Activated CD8-positive, alpha-beta memory T cell treated with anti-CD3 and anti-CD28 coated beads, Interleukin-2, amount 50 U/mL, for 24 hours (primary cell): ENCODE results near the gene VSIG8.

Experiments used
- DNase-seq: peaks from one replicate; pipeline ENCODE4 v3.0.0-alpha.2; 2020; ENCODE audit errors: extremely low read depth

VSIG8 gene

GRCh38 chr1:159829822-159830465 is 32.5 kb downstream of the VSIG8 start:
- no peak for DNase-seq

GRCh38 chr1:159829273-159829634 is 33.2 kb downstream of the VSIG8 start:
- no peak for DNase-seq

DNA sequence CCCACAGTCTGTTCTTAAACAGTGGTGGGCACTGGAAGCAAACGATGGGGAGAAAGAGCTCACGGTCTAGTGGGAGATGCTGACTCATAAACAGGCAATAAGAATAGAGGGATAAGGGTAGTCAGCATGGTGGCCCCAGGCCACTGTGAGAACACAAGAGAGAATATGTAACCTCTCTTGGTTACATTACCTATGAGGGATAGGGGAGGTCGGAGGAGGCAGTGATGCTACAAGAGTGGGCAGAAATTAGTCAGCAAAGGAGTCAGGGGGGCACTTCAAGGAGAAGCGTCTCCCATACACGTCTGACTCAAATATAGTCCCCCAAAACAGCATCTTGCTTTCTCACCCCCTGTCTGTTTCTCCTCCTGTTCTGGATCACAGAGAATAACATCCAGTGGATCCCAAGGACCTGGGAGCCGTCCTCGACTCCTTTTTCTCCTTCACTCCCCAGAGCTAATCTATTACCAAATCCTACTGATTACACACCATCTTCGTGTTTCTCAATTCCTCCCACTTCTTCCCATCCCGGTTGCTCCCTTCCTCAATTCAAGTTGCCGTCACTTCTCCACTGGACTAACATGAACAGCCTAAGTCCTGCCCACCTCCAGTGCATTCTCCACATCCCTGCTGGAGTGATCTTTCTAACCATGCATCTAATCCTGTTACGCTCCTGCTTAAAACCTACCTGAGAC is 33.7 kb downstream of the VSIG8 start:
- DNase-seq, result no peak

- no peak for DNase-seq
Measured at GRCh38 chr1:159828176-159828575, 34.3 kb downstream of the VSIG8 start.

GRCh38 chr1:159827549-159827948 is 34.9 kb downstream of the VSIG8 start:
- DNase-seq, result no peak

- no peak for DNase-seq
Measured at GRCh38 chr1:159827102-159827490, 35.4 kb downstream of the VSIG8 start.

GRCh38 chr1:159826441-159827101 is 35.9 kb downstream of the VSIG8 start, which contains the start of gene SLAMF8:
TSS of gene SLAMF8 (plus strand) at chr1:159826873. CDS start at chr1:159826899, 26 bp downstream.
- DNase-seq, result peak; percentile 20

DNA sequence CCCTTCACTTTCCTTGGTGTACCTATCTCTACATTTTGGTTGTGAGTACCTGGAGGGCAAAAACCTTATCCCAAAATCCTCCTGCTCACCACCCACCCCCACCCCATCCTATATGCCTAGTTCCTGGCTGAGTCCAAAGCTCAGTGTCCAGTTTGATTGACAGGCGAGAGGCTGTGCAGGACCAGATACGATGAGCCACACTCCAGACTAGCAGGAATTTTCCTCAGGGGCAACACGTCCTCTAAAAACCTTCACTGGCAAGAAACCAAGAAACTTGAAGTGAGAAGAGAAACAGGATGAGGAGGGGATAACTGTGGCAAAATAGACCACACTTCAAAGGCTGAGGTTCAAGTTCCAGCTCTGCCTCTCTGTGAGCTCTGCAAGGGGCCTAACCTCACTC is 36.9 kb downstream of the VSIG8 start:
- DNase-seq, result no peak

- DNase-seq, result no peak
Measured at GRCh38 chr1:159823406-159823805, 39.1 kb downstream of the VSIG8 start.

- DNase-seq, result no peak
Measured at GRCh38 chr1:159821171-159821867, 41.1 kb downstream of the VSIG8 start.

DNA sequence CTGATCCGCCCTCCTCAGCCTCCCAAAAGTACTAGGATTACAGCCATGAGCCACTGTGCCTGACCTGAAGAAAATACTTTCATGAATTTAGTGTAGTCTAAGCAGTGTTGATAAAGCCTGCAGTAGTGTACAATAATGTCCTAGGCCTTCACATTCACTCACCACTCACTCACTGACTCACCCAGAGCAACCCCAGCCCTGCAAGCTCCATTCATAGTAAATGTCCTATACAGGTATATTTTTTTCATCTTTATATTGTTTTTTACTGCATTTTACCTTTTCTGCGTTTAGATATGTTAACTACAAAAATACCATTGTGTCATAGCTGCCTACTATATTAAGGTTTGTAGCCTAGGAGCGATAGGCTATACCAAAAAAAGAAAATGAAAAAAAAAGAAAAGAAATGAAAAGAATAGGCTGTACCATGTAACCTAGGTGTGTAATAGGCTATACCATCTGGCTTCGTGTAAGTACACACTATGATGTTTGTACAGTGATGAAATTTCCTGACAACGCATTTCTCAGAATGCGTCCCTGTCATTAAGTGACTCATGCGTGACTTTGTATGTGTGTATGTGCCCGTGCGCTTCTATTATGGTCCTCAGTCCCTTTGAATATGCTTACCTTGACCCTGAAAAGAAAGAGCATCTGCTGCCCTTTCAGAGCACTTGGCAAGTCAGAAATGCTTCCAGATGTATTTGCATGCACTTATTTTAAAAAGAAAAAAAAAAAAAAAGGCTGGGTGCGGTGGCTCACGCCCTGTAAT is 45.0 kb downstream of the VSIG8 start:
- DNase-seq, result no peak

GRCh38 chr1:159815926-159816325 is 46.5 kb downstream of the VSIG8 start:
- DNase-seq, result no peak

DNA sequence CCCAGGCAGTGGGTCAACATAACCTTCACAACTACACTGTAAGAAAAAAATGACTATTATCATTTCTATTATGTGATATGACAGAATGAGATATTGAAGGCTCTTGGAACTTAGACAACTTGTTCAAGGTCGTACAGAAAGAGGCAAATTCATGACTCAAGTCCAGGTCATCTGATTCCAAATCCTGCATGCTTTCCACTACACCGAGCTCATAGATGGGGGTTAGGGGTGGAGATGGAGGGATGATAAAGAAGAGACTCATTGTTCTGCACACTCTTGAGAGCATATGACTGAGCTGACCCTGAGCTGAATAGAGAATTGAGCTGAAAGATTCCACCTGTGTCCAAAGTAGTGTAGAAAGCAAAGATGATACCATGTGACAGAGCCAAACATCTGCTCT is 57.5 kb downstream of the VSIG8 start:
- no peak for DNase-seq
